Breast epithelium (tissue), 3 donors: ENCODE data around the gene PRRT4.

Experiments used
- CTCF ChIP-seq, 3 donors: fragments of 450-650 bp; IDR thresholded peaks; one replicate each; pipeline ENCODE4 v1.5.1; 2016 to 2017; ENCODE audit warnings: antibody characterized with exemption in 3 of 3, mild to moderate bottlenecking in 3 of 3, moderate library complexity in 3 of 3
- POLR2A ChIP-seq: fragments of 450-650 bp; IDR thresholded peaks from one replicate; pipeline ENCODE4 v1.6.1; 2016; ENCODE audit warnings: antibody characterized with exemption, mild to moderate bottlenecking, moderate library complexity

GRCh38 chr7:128389618-128390329 is 28.3 kb upstream of the PRRT4 start:
- no peak for TF ChIP-seq CTCF (IDR thresholded peaks at IDR 0.05)
- no peak for TF ChIP-seq POLR2A
